GM12875 (cell line): ENCODE measurements around the gene MYRF.
A peak's percentile ranks its signal among the peaks of the same experiment; 100 is the strongest.

ENCODE experiments used
- H3K4me3 ChIP-seq: one replicate; pipeline ENCODE4 v1.5.1; 2011; ENCODE audit warnings: low read depth, low read length, control low read depth
- TF ChIP-seq, protein P1 (sequence below): IDR thresholded peaks from 2 replicates; pipeline ENCODE4 v1.5.1; 2011; ENCODE audit warnings: low read depth, mild to moderate bottlenecking, control low read depth, inconsistent platforms, low read length, moderate library complexity, borderline replicate concordance; ENCODE audit not compliant: insufficient read depth

Gene MYRF

DNA sequence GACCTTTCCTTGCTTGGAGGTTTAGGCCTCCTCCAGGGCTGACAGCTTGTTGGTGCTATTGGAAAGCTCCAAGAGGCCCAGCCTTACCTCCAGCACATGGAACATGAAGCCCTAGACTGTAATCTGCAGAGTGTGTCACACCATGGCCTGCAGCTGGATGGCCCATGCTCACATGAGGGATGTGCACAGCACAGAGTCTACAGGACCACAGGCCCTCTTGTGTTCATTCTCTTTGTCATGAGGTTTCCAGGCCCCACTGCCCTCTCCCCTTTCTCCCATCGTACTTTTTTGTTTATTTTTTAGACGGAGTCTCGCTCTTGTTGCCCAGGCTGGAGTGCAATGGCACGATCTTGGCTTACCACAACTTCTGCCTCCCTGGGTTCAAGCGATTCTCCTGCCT is 54.3 kb downstream of the MYRF start:
- no peak overlapping the region for H3K4me3 ChIP-seq

DNA sequence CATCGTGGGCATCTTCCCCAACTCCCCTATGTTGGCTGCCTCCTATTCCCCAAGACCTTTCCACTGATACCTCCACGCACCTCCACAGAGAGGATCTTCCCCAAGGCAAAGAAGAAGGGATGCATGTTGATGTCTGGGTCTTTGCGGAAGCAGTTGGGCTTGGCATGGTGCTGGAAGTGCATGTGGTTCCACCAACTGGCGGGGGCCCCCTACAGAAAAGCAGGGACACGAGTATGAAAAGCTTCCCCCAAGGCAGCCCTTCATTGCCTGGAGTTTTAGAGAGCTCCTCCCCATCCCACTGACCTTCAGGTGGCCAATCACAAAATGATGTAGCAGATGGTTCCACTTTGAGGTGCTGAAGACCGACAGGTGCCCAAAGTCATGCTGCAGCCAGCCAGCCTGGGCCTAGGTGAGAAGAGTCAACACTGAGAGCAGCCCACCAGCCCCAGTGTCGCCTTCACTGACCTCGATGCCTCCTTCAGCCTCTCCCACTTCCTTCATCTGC is 58.3 kb downstream of the MYRF start:
- no peak overlapping the region for H3K4me3 ChIP-seq
- TF ChIP-seq, protein P1, sequence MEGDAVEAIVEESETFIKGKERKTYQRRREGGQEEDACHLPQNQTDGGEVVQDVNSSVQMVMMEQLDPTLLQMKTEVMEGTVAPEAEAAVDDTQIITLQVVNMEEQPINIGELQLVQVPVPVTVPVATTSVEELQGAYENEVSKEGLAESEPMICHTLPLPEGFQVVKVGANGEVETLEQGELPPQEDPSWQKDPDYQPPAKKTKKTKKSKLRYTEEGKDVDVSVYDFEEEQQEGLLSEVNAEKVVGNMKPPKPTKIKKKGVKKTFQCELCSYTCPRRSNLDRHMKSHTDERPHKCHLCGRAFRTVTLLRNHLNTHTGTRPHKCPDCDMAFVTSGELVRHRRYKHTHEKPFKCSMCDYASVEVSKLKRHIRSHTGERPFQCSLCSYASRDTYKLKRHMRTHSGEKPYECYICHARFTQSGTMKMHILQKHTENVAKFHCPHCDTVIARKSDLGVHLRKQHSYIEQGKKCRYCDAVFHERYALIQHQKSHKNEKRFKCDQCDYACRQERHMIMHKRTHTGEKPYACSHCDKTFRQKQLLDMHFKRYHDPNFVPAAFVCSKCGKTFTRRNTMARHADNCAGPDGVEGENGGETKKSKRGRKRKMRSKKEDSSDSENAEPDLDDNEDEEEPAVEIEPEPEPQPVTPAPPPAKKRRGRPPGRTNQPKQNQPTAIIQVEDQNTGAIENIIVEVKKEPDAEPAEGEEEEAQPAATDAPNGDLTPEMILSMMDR: no peak

More for the DNA sequence above, 54.3 kb downstream of the MYRF start:
- TF ChIP-seq, protein P1: no peak

DNA sequence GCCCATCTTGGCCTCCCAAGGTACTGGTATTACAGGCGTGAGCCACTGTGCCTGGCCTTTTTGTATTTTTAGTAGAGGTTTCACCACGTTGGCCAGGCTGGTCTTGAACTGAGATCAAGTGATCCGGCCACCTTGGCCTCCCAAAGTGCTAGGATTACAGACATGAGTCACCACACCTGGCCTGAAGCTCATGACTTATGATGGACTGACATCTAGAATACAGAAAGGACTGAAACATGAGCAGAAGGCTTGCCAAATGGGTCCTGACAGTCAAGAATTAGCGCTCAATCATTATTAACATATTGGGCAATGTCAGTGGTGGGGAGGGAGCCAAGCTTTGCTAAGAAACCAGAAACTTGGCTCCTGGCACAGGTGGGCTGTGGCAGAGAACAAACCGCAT is 59.4 kb downstream of the MYRF start:
- H3K4me3 ChIP-seq: no peak overlapping the region

DNA sequence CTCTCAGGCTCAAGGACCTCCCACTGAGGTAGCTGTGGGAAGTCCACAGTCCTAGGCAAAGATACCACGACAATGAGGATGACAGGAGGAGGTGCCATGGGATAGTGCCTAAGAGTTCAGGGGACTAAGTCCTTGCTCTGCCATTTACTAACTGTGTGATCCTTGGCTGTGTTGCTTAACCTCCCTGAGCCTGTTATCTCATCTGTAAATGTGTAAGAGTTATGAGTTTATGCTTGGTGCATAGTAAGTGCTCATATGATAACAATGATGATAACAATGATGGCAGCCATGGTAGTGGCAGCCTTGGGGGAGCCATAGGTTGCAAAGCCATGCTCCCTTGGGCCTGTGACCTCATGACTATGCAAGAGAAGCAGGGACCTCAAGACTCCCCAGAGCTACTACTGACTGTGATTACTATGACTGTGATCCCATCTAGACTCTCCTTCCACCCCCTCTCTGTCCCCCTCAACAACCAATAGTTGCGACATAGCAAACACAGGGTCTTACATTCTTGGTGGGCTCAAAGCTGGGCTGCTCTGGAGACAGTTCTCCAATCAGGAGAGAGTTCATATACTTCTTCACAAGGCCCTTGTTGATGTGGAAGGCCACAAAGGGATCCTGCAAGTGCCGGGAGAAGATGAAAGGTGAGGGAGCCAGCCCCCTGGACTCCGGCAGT is 60.4 kb downstream of the MYRF start:
- H3K4me3 ChIP-seq: no peak overlapping the region
- TF ChIP-seq, protein P1: no peak

More for the DNA sequence above, 59.4 kb downstream of the MYRF start:
- TF ChIP-seq, protein P1: no peak

DNA sequence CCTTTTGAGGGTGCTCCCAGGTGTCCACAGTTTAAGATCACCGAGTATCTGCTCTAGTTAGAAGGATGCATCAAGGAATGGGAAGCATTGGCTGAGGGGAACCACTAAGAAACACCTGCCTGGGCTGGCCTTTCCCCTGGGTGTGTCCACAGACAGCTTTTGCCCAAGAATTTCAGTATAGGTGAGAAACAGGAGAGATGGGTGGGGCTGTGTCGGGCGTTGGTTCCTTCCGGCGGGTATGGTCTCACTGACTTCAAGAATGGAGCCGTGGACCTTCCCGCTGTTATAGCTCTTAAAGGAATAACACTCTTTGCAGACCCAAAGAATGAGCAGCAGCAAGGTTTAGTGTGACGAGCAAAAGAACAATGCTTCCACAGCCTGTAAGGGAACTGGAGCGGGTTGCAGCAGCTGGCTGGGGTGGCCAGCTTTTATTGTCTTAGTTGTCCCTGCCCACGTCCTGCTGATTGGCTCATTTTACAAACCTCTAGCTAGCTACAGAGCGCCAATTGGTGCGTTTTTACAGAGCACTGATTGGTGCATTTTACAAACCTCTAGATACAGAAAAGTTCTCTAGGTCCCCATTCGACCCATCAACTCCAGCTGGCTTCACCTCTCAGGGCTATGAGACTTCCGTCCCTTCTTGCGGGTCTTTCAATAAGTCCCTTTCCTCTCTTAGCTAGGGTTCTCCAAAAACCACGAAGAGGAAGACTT is 62.0 kb downstream of the MYRF start:
- H3K4me3 ChIP-seq: peak overlapping the region; percentile 81
- TF ChIP-seq, protein P1: no peak

DNA sequence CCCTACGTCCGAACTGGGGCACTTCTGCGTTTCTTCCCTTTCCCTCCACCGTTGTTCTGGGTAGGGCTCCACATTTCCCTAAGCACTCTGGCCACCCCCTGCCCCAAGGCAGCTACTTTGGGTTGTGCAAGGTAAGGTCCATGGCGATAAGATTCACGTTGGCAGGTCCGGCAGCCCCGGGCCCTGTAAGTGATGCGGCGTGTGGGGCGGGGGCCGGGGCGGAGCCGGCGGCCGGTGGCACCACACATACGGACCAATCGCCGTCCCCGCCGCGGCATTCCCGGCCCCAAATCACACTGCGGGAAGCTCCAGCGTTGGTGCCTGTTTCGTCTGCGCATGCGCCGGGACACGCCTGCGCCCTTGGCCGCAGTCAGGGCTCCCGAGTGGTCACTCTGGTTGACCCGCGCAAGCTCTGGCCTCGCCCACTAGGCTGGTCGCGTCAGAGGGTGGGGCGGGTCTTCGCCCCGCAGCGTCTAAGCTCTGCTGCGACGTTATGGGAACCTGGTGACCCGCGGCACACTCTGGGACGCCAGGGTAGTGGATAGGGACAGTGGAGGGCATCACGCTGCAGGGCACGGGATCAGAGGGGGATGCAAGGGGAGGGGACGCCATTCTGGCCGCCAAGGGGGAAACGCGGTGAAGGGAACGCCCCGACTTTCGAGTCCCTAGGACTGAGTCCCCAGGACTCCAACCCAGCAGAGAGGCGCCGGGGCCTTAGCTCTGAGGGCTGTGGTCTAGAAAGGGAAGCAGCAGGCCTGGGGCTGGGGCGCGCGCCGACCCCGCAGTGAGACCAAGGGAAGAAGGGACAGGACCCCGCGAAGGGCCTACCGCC is 62.7 kb downstream of the MYRF start:
- peak overlapping the region; percentile 81 for H3K4me3 ChIP-seq
- TF ChIP-seq, protein P1: no peak
